Stimulated activated CD8-positive, alpha-beta memory T cell treated with anti-CD3 and anti-CD28 coated beads, Interleukin-15, amount 100 ng/mL, for 4 hours (primary cell): ENCODE results near the gene CA10.

Experiments used
- DNase-seq, 2 donors: peaks; one replicate each; pipeline ENCODE4 v3.0.0-alpha.2; 2020; ENCODE audit warnings: low read depth in 2 of 2

The CA10 gene

GRCh38 chr17:51598824-51599223 is 559.7 kb downstream of the CA10 start:
- no peak for DNase-seq

- DNase-seq: no peak
Observed at GRCh38 chr17:51597345-51597744, 561.2 kb downstream of the CA10 start.

DNA sequence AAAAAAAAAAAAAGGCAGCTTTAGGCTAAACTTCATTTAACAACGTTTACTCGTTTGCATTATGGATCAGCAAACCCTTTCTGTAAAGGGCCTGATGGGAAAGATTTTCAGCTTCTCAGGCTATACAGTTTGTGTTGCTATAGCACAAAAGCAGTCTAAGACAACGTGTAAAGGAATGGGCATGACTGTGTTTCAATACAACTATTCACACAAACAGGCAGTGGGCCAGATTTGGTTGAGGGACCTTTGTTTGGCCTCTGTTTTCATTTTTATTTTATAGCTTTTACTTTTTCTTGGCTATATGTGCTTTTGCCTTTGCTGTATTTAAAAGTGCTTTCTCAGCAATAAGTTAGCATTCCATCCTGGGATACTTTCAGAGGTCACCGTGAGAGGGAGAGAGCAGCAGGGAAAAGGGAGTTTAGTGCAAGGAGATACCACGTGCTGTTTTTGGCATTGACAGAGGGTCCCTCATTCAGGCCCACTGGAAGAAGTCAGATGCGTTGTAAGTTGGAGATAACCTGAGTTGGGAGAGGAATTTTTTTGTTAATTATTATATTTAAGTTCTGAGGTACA is 562.6 kb downstream of the CA10 start:
- DNase-seq: no peak

DNA sequence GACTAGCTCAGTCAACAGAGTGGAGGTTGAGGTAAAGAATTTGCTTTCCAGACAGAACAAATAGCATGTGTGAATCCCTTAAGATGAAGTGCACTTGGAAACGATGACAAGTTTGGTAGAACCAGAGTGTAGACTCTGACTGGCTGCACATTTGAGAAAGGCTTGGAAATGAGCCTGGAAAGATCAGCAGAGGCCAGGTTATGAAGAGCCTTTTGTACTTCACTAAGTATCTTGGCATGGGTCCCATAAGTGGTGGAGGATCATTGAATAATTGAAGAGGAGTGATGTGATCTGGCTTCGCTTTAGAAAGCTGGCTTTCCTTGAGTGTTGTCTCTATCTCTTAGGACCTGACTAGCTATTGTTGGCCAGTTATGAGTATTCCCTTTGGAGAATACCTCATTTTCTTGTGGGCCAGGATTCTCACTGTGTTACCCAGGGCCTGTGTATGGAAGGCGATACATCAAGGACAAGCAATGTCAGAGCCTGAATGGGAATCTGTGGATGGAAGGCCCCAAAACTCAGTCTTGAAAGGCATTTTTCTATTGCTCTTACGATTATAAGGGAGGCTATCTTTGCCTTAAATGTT is 568.4 kb downstream of the CA10 start:
- DNase-seq: no peak

DNA sequence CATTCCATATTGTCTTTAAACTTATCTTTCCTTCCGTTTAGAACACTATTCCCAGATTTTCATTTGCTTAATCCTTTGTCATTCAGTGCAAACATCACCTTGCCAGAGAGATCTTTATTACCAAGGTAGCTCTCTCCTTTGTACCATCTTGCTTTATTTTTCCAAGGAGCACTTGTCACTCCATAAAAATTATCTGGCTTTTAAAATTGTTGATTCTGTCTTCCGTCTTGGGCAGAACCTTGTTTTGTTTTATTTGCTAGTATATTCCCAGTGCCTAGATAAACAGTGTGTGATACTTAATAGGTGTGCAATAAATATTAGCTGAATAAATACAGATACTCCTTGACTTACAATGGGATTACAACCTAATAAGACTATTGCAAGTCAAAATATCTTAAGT is 570.5 kb downstream of the CA10 start:
- no peak for DNase-seq

GRCh38 chr17:51587516-51587915 is 571.0 kb downstream of the CA10 start:
- DNase-seq: no peak

DNA sequence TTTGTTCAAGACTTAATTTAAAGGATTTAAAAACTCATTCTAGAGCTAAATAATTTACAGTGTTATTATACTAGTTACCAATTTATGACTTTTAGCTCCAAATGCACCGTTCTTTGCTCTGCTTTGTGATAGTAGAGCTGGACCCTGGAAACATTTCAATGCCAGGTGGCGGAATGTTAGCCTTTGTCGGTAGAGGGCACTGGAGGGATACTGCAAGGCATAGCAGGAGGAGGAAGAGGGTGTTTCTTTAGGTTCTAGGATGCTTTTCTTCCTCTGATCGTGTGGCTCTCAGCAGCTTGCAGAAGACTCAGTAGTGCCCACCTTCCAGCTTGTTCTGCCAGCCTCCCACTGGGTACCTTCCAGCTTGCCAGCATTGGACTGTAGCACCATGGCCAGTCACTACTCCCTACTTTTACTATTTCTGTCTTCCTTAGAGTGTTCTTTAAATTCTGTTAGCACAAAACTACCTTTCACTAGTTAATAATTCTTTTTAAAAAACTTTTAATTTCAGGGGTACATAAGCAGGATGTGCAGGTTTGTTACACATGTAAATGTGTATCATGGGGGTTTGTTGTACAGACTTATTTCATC is 572.9 kb downstream of the CA10 start:
- DNase-seq: no peak

GRCh38 chr17:51580869-51581268 is 577.6 kb downstream of the CA10 start:
- no peak for DNase-seq
